Central memory CD4-positive, alpha-beta T cell (primary cell): ENCODE measurements around the gene ZNF331.
"Not testable (repeated sequence)": the region's sequence is repeated elsewhere in the genome, so short reads cannot be mapped to it uniquely, and the experiment has no call there.

ENCODE experiments used
- DNase-seq: peaks from one replicate; pipeline ENCODE4 v3.0.0; 2022
- total RNA-seq, 3 experiments: gene quantifications; one replicate each; lab custom pipeline; 2026; lab: John Stamatoyannopoulos, UW

Gene ZNF331
- 24.5 to 210 (median 51.2) reads per million in 3 experiments for total RNA-seq

GRCh38 chr19:53537521-53538377 is at the start of gene ZNF331:
TSS of gene ZNF331 (plus strand) at chr19:53538145. CDS start at chr19:53569377, 31,232 bp downstream.
- DNase-seq, result peak; percentile 96

GRCh38 chr19:53492153-53492552 is 45.8 kb upstream of the ZNF331 start:
- no peak for DNase-seq

- not testable (repeated sequence) for DNase-seq
Observed at GRCh38 chr19:53497311-53498023, 40.5 kb upstream of the ZNF331 start.

GRCh38 chr19:53498024-53498395 is 39.9 kb upstream of the ZNF331 start:
- not testable (repeated sequence) for DNase-seq

- not testable (repeated sequence) for DNase-seq
Observed at GRCh38 chr19:53503151-53503550, 34.8 kb upstream of the ZNF331 start.

GRCh38 chr19:53503671-53504364 is 34.1 kb upstream of the ZNF331 start:
- not testable (repeated sequence) for DNase-seq

- DNase-seq, result not testable (repeated sequence)
Observed at GRCh38 chr19:53504365-53504703, 33.6 kb upstream of the ZNF331 start.

GRCh38 chr19:53504885-53505284 is 33.1 kb upstream of the ZNF331 start:
- no peak for DNase-seq

GRCh38 chr19:53506728-53507127 is 31.2 kb upstream of the ZNF331 start:
- DNase-seq, result no peak

- DNase-seq, result no peak
Observed at GRCh38 chr19:53507523-53508442, 30.2 kb upstream of the ZNF331 start.

GRCh38 chr19:53509443-53509842 is 28.5 kb upstream of the ZNF331 start:
- DNase-seq, result no peak

GRCh38 chr19:53509845-53510244 is 28.1 kb upstream of the ZNF331 start:
- no peak for DNase-seq

GRCh38 chr19:53511357-53511756 is 26.6 kb upstream of the ZNF331 start:
- DNase-seq, result no peak

GRCh38 chr19:53511933-53512374 is 26.0 kb upstream of the ZNF331 start:
- peak; percentile 27 for DNase-seq

- DNase-seq, result not testable (repeated sequence)
Observed at GRCh38 chr19:53515047-53515446, 22.9 kb upstream of the ZNF331 start.

- DNase-seq, result no peak
Observed at GRCh38 chr19:53517114-53517741, 20.7 kb upstream of the ZNF331 start.

- no peak for DNase-seq
Observed at GRCh38 chr19:53518121-53518520, 19.8 kb upstream of the ZNF331 start.

- DNase-seq, result no peak
Observed at GRCh38 chr19:53518716-53519115, 19.2 kb upstream of the ZNF331 start.

- no peak for DNase-seq
Observed at GRCh38 chr19:53519446-53519845, 18.5 kb upstream of the ZNF331 start.

GRCh38 chr19:53520163-53520546 is 17.8 kb upstream of the ZNF331 start:
- DNase-seq, result no peak

GRCh38 chr19:53520547-53521372 is 17.2 kb upstream of the ZNF331 start:
- DNase-seq, result peak; percentile 90
